Activated CD8-positive, alpha-beta memory T cell treated with anti-CD3 and anti-CD28 coated beads, Interleukin-2, amount 10 ng/mL, durations not matched to agents 7 days and 5 days (primary cell): ENCODE data around the gene PPP6R2. TPM values are rescaled to one million over a fixed set of nuclear protein-coding genes. Genes with fewer than 3 reads are reported as not detected.

ENCODE experiments used
- ATAC-seq: fragments of 150-1000 bp; cut with Tn5 transposase; one replicate; pipeline ENCODE4 v1.10.0; 2021; ENCODE audit warnings: moderate library complexity
- CTCF ChIA-PET: fragments of 350-600 bp; sonication (Branson Sonifier 250); formaldehyde crosslinking; loops from one replicate; lab custom pipeline; 2021; ENCODE audit warnings: antibody characterized with exemption; lab: Charles Lee
- DNase-seq: peaks from one replicate; pipeline ENCODE4 v3.0.0-alpha.2; 2020
- H3K27ac Mint-ChIP-seq: one replicate; pipeline ENCODE4 v1.8.0; 2021; ENCODE audit warnings: mild to moderate bottlenecking, mixed read lengths
- H3K27me3 Mint-ChIP-seq: one replicate; pipeline ENCODE4 v1.8.0; 2021; ENCODE audit warnings: mixed read lengths
- H3K36me3 Mint-ChIP-seq: one replicate; pipeline ENCODE4 v1.8.0; 2021; ENCODE audit warnings: mild to moderate bottlenecking, mixed read lengths
- H3K4me1 Mint-ChIP-seq: one replicate; pipeline ENCODE4 v1.8.0; 2021; ENCODE audit warnings: mixed read lengths
- H3K4me3 Mint-ChIP-seq: one replicate; pipeline ENCODE4 v1.8.0; 2021; ENCODE audit warnings: mild to moderate bottlenecking, moderate library complexity, mixed read lengths
- H3K9me3 Mint-ChIP-seq: one replicate; pipeline ENCODE4 v1.8.0; 2022; ENCODE audit warnings: low read depth, mixed read lengths
- total RNA-seq, 2 experiments: library from RNA; stranded (reverse); gene quantifications; one replicate each; pipeline ENCODE4 v1.2.3, GENCODE V29; 2021

PPP6R2 gene
- total RNA-seq, 2 experiments from 2014 or later, result 78.7 to 98.0 TPM

GRCh38 chr22:50308986-50309600, 34.0 kb upstream of the PPP6R2 start:
- no peak for DNase-seq
- no peaks in the 10 kb centered on the region for H3K9me3 Mint-ChIP-seq
- H3K27ac Mint-ChIP-seq, result no peak overlapping the region

GRCh38 chr22:50309601-50309991, 33.5 kb upstream of the PPP6R2 start:
- ATAC-seq, result no peak
- Mint-ChIP-seq H3K27me3 (peaks cover 6% of the 10 kb centered on the region), H3K27ac (no peak overlapping the region), H3K36me3 (no peaks in the 10 kb centered on the region), H3K9me3 (no peaks in the 10 kb centered on the region), H3K4me3 (no peak overlapping the region), H3K4me1 (peaks cover 18% of the 10 kb centered on the region)
- no peak for DNase-seq
- CTCF ChIA-PET, result interaction anchor here (0.9 to 1.5 kb wide), 2 partner anchors 11 to 34 kb away, joined by 3 to 4 read pairs; no protein-coding TSS in a partner anchor

More at GRCh38 chr22:50308986-50309600, 34.0 kb upstream of the PPP6R2 start:
- H3K4me3 Mint-ChIP-seq, result no peak overlapping the region
- peaks cover 17% of the 10 kb centered on the region for H3K4me1 Mint-ChIP-seq
- no peaks in the 10 kb centered on the region for H3K36me3 Mint-ChIP-seq
- CTCF ChIA-PET, result interaction anchor here (0.9 to 1.5 kb wide), 2 partner anchors 12 to 34 kb away, joined by 3 to 4 read pairs; no protein-coding TSS in a partner anchor
- peaks cover 6% of the 10 kb centered on the region for H3K27me3 Mint-ChIP-seq
- ATAC-seq, result no peak

- CTCF ChIA-PET, result interaction anchor here (1.5 kb wide), 1 partner anchor 11 kb away, joined by 4 read pairs; no protein-coding TSS in a partner anchor
- no peak for DNase-seq
- Mint-ChIP-seq H3K4me3 (no peak overlapping the region), H3K4me1 (peaks cover 22% of the 10 kb centered on the region), H3K36me3 (no peaks in the 10 kb centered on the region), H3K27ac (no peak overlapping the region), H3K27me3 (peaks cover 6% of the 10 kb centered on the region), H3K9me3 (no peaks in the 10 kb centered on the region)
- ATAC-seq, result no peak
These were observed 33.0 kb upstream of the PPP6R2 start for GRCh38 chr22:50310031-50310722.

- CTCF ChIA-PET, result no interaction called here
- Mint-ChIP-seq H3K27me3 (peaks cover 4% of the 10 kb centered on the region), H3K27ac (no peak overlapping the region), H3K9me3 (no peaks in the 10 kb centered on the region), H3K4me1 (peaks cover 22% of the 10 kb centered on the region), H3K36me3 (no peaks in the 10 kb centered on the region), H3K4me3 (no peak overlapping the region)
- ATAC-seq (no peak), DNase-seq (no peak)
These were observed 32.1 kb upstream of the PPP6R2 start for GRCh38 chr22:50310949-50311444.

GRCh38 chr22:50311606-50312351, 31.3 kb upstream of the PPP6R2 start:
- Mint-ChIP-seq H3K4me1 (peaks cover 18% of the 10 kb centered on the region), H3K4me3 (no peak overlapping the region), H3K9me3 (no peaks in the 10 kb centered on the region), H3K36me3 (no peaks in the 10 kb centered on the region), H3K27me3 (no peaks in the 10 kb centered on the region), H3K27ac (no peak overlapping the region)
- CTCF ChIA-PET, result no interaction called here
- DNase-seq (no peak), ATAC-seq (no peak)

- ATAC-seq, result no peak
- Mint-ChIP-seq H3K4me1 (peaks cover 18% of the 10 kb centered on the region), H3K4me3 (no peak overlapping the region), H3K36me3 (no peaks in the 10 kb centered on the region), H3K27me3 (no peaks in the 10 kb centered on the region), H3K9me3 (no peaks in the 10 kb centered on the region), H3K27ac (no peak overlapping the region)
- DNase-seq, result no peak
- CTCF ChIA-PET, result no interaction called here
These were observed 30.8 kb upstream of the PPP6R2 start for GRCh38 chr22:50312371-50312770.

- H3K27me3 Mint-ChIP-seq, result no peaks in the 10 kb centered on the region
- H3K4me3 Mint-ChIP-seq, result no peak overlapping the region
- DNase-seq (no peak), ATAC-seq (no peak)
- CTCF ChIA-PET, result interaction anchor here (1.5 to 2.0 kb wide), 3 partner anchors 9 to 45 kb away, joined by 3 to 13 read pairs (median 6); no protein-coding TSS in a partner anchor
- no peaks in the 10 kb centered on the region for H3K9me3 Mint-ChIP-seq
- H3K27ac Mint-ChIP-seq, result no peak overlapping the region
- peaks cover 18% of the 10 kb centered on the region for H3K4me1 Mint-ChIP-seq
- H3K36me3 Mint-ChIP-seq, result no peaks in the 10 kb centered on the region
These were observed 30.1 kb upstream of the PPP6R2 start for GRCh38 chr22:50313021-50313420.

GRCh38 chr22:50313600-50313999, 29.5 kb upstream of the PPP6R2 start:
- ATAC-seq (no peak), DNase-seq (no peak)
- CTCF ChIA-PET, result interaction anchor here (0.8 to 2.0 kb wide), 6 partner anchors 9 to 185 kb away, joined by 3 to 13 read pairs (median 4); no protein-coding TSS in a partner anchor
- no peaks in the 10 kb centered on the region for H3K9me3 Mint-ChIP-seq
- peak overlapping the region; percentile 93 for H3K27ac Mint-ChIP-seq
- H3K4me3 Mint-ChIP-seq, result peak overlapping the region; percentile 84
- peaks cover 17% of the 10 kb centered on the region for H3K4me1 Mint-ChIP-seq
- H3K36me3 Mint-ChIP-seq, result no peaks in the 10 kb centered on the region
- H3K27me3 Mint-ChIP-seq, result no peaks in the 10 kb centered on the region

GRCh38 chr22:50314081-50314454, 29.1 kb upstream of the PPP6R2 start:
- CTCF ChIA-PET, result interaction anchor here (0.8 to 2.0 kb wide), 9 partner anchors 9 to 187 kb away, joined by 3 to 13 read pairs (median 3); no protein-coding TSS in a partner anchor
- no peaks in the 10 kb centered on the region for H3K27me3 Mint-ChIP-seq
- H3K27ac Mint-ChIP-seq, result peak overlapping the region; percentile 93
- peak overlapping the region; percentile 84 for H3K4me3 Mint-ChIP-seq
- peaks cover 15% of the 10 kb centered on the region for H3K4me1 Mint-ChIP-seq
- H3K36me3 Mint-ChIP-seq, result no peaks in the 10 kb centered on the region
- H3K9me3 Mint-ChIP-seq, result no peaks in the 10 kb centered on the region
- no peak for DNase-seq
- ATAC-seq, result no peak

GRCh38 chr22:50314455-50315288, 28.5 kb upstream of the PPP6R2 start:
- H3K27ac Mint-ChIP-seq, result peak overlapping the region; percentile 93
- H3K36me3 Mint-ChIP-seq, result no peaks in the 10 kb centered on the region
- peak; percentile 96 for ATAC-seq
- H3K4me3 Mint-ChIP-seq, result peak overlapping the region; percentile 84
- no peaks in the 10 kb centered on the region for H3K9me3 Mint-ChIP-seq
- H3K4me1 Mint-ChIP-seq, result peaks cover 15% of the 10 kb centered on the region
- H3K27me3 Mint-ChIP-seq, result no peaks in the 10 kb centered on the region
- DNase-seq, result peak; percentile 92
- CTCF ChIA-PET, result interaction anchor here (0.6 to 2.0 kb wide), 12 partner anchors 9 to 307 kb away, joined by 3 to 13 read pairs (median 4); no protein-coding TSS in a partner anchor

- peaks cover 15% of the 10 kb centered on the region for H3K4me1 Mint-ChIP-seq
- H3K27ac Mint-ChIP-seq, result peak overlapping the region; percentile 66
- H3K9me3 Mint-ChIP-seq, result no peaks in the 10 kb centered on the region
- H3K4me3 Mint-ChIP-seq, result peak overlapping the region; percentile 44
- no peaks in the 10 kb centered on the region for H3K27me3 Mint-ChIP-seq
- ATAC-seq (no peak), DNase-seq (no peak)
- CTCF ChIA-PET, result interaction anchor here (0.6 to 2.0 kb wide), 13 partner anchors 8 to 306 kb away, joined by 3 to 13 read pairs (median 4); partner anchors contain the start of gene DENND6B
- no peaks in the 10 kb centered on the region for H3K36me3 Mint-ChIP-seq
These were observed 27.6 kb upstream of the PPP6R2 start for GRCh38 chr22:50315289-50316113.
